ENCODE results near the gene RUVBL2.

RUVBL2 gene

DNA sequence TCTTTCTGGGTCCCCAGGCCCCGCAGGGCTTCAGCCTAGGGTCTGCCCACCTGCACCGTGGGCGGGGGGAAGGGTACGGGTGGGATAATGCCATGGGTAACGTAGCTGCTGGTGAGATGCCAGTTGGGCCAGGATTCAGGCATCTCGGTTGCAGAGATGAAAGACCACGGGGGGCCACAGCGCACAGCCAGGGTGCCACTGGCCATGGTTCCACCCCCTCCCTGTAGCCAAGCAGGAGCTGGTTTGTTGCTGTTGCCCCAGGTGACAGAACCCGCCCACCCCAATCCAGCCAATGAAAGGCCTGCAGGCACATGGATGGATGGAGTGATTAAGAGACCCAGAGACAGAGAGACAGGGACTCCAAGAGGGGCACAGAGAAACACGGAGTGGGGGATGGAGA is 64.9 kb downstream of the RUVBL2 start:
- H3K27ac Mint-ChIP-seq = no peak overlapping the region
- H3K4me1 Mint-ChIP-seq = peaks cover 25% of the 10 kb centered on the region
- peaks cover 79% of the 10 kb centered on the region for H3K27me3 Mint-ChIP-seq
- no peak overlapping the region for H3K4me3 Mint-ChIP-seq
- H3K9me3 Mint-ChIP-seq = no peaks in the 10 kb centered on the region
- ATAC-seq (no peak), DNase-seq (peak in 1 of 2 donors; percentile 33)

DNA sequence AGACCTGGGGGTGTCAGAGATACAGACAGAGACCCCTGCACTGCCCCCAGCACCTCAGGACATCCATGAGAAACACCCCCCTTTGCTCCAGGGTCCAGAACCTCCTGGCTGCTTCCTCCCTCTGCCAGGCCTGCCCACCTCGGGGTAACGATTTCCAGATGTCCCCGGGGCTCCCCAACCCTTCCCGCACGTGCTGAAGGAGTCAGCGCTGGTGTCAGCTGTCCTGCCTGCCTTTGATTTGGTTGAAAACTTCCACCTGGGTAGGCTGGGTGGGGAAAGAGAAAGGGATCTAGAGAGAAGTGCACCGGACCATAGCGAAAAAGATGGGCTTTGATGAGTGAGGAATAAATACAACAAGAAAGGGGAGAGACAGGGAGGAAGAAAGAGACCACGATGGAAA is 65.4 kb downstream of the RUVBL2 start:
- Mint-ChIP-seq H3K27me3 (peaks cover 84% of the 10 kb centered on the region), H3K4me1 (peaks cover 25% of the 10 kb centered on the region), H3K9me3 (no peaks in the 10 kb centered on the region), H3K27ac (no peak overlapping the region), H3K4me3 (no peak overlapping the region)
- ATAC-seq (no peak), DNase-seq (no peak)

DNA sequence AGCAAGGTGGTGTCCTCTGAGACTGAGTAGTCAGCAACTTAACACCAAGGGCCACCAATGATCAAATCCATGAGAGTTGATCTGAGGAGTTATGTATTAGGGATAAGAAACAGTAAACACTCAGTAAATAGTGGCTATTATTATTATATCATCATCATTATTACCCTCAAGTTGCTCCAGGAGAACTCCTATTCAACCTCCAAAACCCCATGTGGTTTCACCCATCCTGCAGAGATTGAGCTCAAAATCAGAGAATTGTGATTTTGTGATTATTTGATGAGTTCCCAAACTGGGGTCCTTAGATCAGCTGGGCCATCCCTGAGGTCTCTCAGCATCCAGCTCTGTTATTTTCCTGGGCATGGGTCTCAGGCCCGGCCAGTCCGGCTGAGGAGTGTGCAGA is 67.3 kb downstream of the RUVBL2 start:
- no peak overlapping the region for H3K27ac Mint-ChIP-seq
- peaks cover 23% of the 10 kb centered on the region for H3K4me1 Mint-ChIP-seq
- peaks cover 87% of the 10 kb centered on the region for H3K27me3 Mint-ChIP-seq
- no peak for ATAC-seq
- H3K4me3 Mint-ChIP-seq = no peak overlapping the region
- DNase-seq = no peak
- no peaks in the 10 kb centered on the region for H3K9me3 Mint-ChIP-seq

GRCh38 chr19:49061445-49061844 is 67.8 kb downstream of the RUVBL2 start:
- Mint-ChIP-seq H3K27me3 (peaks cover 87% of the 10 kb centered on the region), H3K4me3 (no peak overlapping the region), H3K27ac (no peak overlapping the region), H3K9me3 (no peaks in the 10 kb centered on the region), H3K4me1 (peaks cover 19% of the 10 kb centered on the region)
- ATAC-seq = no peak
- no peak for DNase-seq

GRCh38 chr19:49064029-49064629 is 70.4 kb downstream of the RUVBL2 start:
- Mint-ChIP-seq H3K4me1 (no peaks in the 10 kb centered on the region), H3K27ac (no peak overlapping the region), H3K9me3 (peaks cover 0 to under 1% of the 10 kb centered on the region in 2 donors), H3K4me3 (no peak overlapping the region), H3K27me3 (peaks cover 87% of the 10 kb centered on the region)
- ATAC-seq = peak; percentile 47
- no peak for DNase-seq

GRCh38 chr19:49064768-49065611 is 71.3 kb downstream of the RUVBL2 start, which contains the start of gene NTF4:
TSS of gene NTF4 (minus strand) at chr19:49064818. CDS start at chr19:49061997, 2,821 bp downstream.
- peaks cover 87% of the 10 kb centered on the region for H3K27me3 Mint-ChIP-seq
- DNase-seq (no peak), ATAC-seq (peak; percentile 32)
- H3K9me3 Mint-ChIP-seq = peaks cover 5 to 9% of the 10 kb centered on the region in 2 donors
- H3K27ac Mint-ChIP-seq = no peak within 1 kb of the TSS
- H3K4me1 Mint-ChIP-seq = no peaks in the 10 kb centered on the region
- no peak within 1 kb of the TSS for H3K4me3 Mint-ChIP-seq
